Fibroblast of mammary gland (primary cell): Measurements from ENCODE around the gene DNAH8.

ENCODE experiments used
- DNase-seq: peaks from one replicate; pipeline ENCODE4 v3.0.0-alpha.2; 2010; ENCODE audit warnings: low read depth
- H3K4me3 ChIP-seq: 2 replicates; pipeline ENCODE4 v1.5.1; 2011; ENCODE audit warnings: low read depth, mild to moderate bottlenecking, low read length, moderate library complexity; ENCODE audit not compliant: control insufficient read depth
- CTCF ChIP-seq: conservative IDR thresholded peaks from 2 replicates; pipeline ENCODE4 v1.5.1; 2011; ENCODE audit warnings: low read depth, low read length, inconsistent platforms; ENCODE audit not compliant: control insufficient read depth, insufficient read depth

Gene DNAH8

GRCh38 chr6:38773338-38773737, 58.2 kb downstream of the DNAH8 start:
- DNase-seq: peak; percentile 7
- H3K4me3 ChIP-seq: no peak overlapping the region
- TF ChIP-seq CTCF: peak; percentile 44

- no peak for TF ChIP-seq CTCF
- no peak for DNase-seq
- no peak overlapping the region for H3K4me3 ChIP-seq
Observed at GRCh38 chr6:38774929-38775707, 60.0 kb downstream of the DNAH8 start.

GRCh38 chr6:38775870-38776269, 60.8 kb downstream of the DNAH8 start:
- H3K4me3 ChIP-seq: no peak overlapping the region
- DNase-seq: no peak
- no peak for TF ChIP-seq CTCF

DNA sequence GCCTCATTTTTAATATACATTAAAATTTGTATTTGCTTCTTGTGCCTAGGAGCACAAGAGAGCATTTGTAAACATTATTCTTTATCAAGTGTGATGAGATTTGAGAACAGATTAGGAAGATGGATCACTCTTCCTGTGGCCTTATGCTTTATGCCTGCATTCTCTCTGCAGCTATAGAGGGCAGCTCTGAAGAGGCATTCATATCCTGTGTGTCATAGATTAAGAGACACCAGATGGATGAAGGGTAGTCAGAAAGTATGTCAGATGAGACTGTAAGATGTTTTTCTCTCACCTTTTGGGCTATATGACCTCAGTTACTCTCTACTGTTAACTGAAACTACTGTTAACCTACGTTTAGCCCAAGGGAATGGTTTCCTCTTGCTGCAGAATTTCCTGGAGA, 61.4 kb downstream of the DNAH8 start:
- no peak for TF ChIP-seq CTCF
- peak; percentile 24 for DNase-seq
- no peak overlapping the region for H3K4me3 ChIP-seq

- no peak for TF ChIP-seq CTCF
- no peak for DNase-seq
- H3K4me3 ChIP-seq: no peak overlapping the region
Observed at GRCh38 chr6:38779310-38780062, 64.4 kb downstream of the DNAH8 start.

DNA sequence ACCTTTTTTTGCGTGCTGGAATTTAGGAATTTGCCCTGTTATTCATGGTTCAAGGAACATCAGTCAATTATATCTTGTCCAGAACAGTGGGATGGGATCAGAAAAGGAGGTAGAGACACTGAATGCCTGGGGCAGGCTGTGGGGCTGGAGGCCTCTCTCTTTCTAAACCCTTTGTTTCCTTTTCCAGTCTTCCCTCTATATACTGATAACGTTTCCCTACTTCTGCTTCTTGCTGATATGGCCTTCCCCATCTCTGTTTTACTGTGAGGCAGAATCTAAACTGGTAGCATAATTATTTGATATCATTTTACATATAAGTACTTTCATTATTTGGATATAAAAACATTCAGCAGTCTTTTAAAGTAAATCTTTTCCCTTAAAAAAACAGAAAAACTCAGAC, 67.5 kb downstream of the DNAH8 start:
- no peak for TF ChIP-seq CTCF
- no peak for DNase-seq
- no peak overlapping the region for H3K4me3 ChIP-seq
